Right lobe of liver (tissue), 6 donors: ENCODE data around the gene LMBR1. TPM values are rescaled to one million over a fixed set of nuclear protein-coding genes. Genes with fewer than 3 reads are reported as not detected.
"Not testable (repeated sequence)": the region's sequence is repeated elsewhere in the genome, so short reads cannot be mapped to it uniquely, and the experiment has no call there.

Source experiments
- ATAC-seq, 4 donors: fragments of 200-7000 bp; cut with Tn5 transposase; one replicate each; pipeline ENCODE4 v1.9.1; 2020; ENCODE audit warnings: mild to moderate bottlenecking in 4 of 4, moderate library complexity in 4 of 4
- DNase-seq, 3 donors: peaks; one replicate each; pipeline ENCODE4 v3.0.0-alpha.2; 2020
- H3K27ac ChIP-seq, 3 donors: fragments of 200-600 bp; one replicate each; pipeline ENCODE4 v1.8.0; 2022
- H3K27me3 ChIP-seq, 2 donors: fragments of 200-600 bp; one replicate each; pipeline ENCODE4 v1.8.0; 2022
- H3K36me3 ChIP-seq, 4 donors: fragments of 200-600 bp; sonication (generic) in 1 of 4; one replicate each; pipeline versions ENCODE4 v1.5.1 to v1.8.0; 2017 to 2022; ENCODE audit warnings: control low read depth in 1 of 4
- H3K4me1 ChIP-seq, 4 donors: fragments of 200-600 bp; sonication (generic) in 1 of 4; one replicate each; pipeline versions ENCODE4 v1.5.1 to v1.8.0; 2017 to 2022; ENCODE audit warnings: control low read depth in 1 of 4
- H3K4me3 ChIP-seq, 3 donors: fragments of 200-600 bp; one replicate each; pipeline ENCODE4 v1.8.0; 2022
- H3K9me3 ChIP-seq, 4 donors: fragments of 200-600 bp; sonication (generic) in 1 of 4; one replicate each; pipeline versions ENCODE4 v1.5.1 to v1.8.0; 2017 to 2022; ENCODE audit warnings: control low read depth in 1 of 4
- CTCF ChIP-seq, 4 donors: fragments of 200-600 bp in 3 of 4; fragments of 450-650 bp in 1 of 4; IDR thresholded peaks; one replicate each; pipeline versions ENCODE4 v1.5.1 to v1.8.0; 2016 to 2022; ENCODE audit warnings: antibody characterized with exemption in 4 of 4, mild to moderate bottlenecking in 2 of 4
- POLR2A ChIP-seq: fragments of 450-650 bp; IDR thresholded peaks from one replicate; pipeline ENCODE4 v1.6.1; 2017; ENCODE audit warnings: antibody characterized with exemption, mild to moderate bottlenecking
- WGBS: methylation state at CpG from one replicate; pipeline ENCODE4 v1.1.6; 2018; ENCODE audit warnings: low coverage, low lambda C conversion rate; ENCODE audit not compliant: insufficient coverage; ENCODE audit errors: missing lambda C conversion rate; 5-methylcytosine and 5-hydroxymethylcytosine counted together
- intact Hi-C, 2 donors: fragments of 100-400 bp; cut with DNase I; formaldehyde crosslinking; loops; one replicate each; pipeline versions ENCODE4 v1.11.2 to v1.14.1; 2022
- total RNA-seq, 6 experiments: library from RNA; depleted of rRNA in 2 of 6; stranded (reverse); fragments of >200 nt in 2 of 6; fragmentation: NEBNext Ultra II Directional in 3 of 6; extraction: Animal tissue kit (Norgen Biotek cat#: 25700) in 3 of 6; gene quantifications; one replicate each; pipeline versions ENCODE4 v1.1.0 to v1.2.4, GENCODE V29; 2016 to 2023
- donor health status: DM: no; HTN: yes; CAD: no.
- donor health status: DM: no; HTN: no; CAD: no.
- donor health status: DM: no; HTN: no; CAD: no.
- donor health status: DM: no; HTN: yes; CAD: no.
- donor health status: DM: no; HTN: yes; CAD: no.

LMBR1 gene
- total RNA-seq, 6 experiments from 2014 or later, result 25.1 to 34.5 (median 31.7) TPM

GRCh38 chr7:156886020-156886795, 6.8 kb downstream of the LMBR1 start:
- no peak overlapping the region for H3K4me3 ChIP-seq
- intact Hi-C loops, result no loop called here
- no peak overlapping the region for H3K27ac ChIP-seq
- no peaks in the 10 kb centered on the region for H3K27me3 ChIP-seq
- peaks cover 0 to under 1% (median 0%) of the 10 kb centered on the region in 4 donors for H3K4me1 ChIP-seq
- 85% methylated on average over 6 of the region's 6 CpGs for WGBS
- no peak for DNase-seq
- ATAC-seq, result no peak
- TF ChIP-seq CTCF (IDR thresholded peaks at IDR 0.05) (no peak), POLR2A (no peak)
- H3K9me3 ChIP-seq, result no peaks in the 10 kb centered on the region
- no peaks in the 10 kb centered on the region for H3K36me3 ChIP-seq

GRCh38 chr7:156881679-156882078, 11.3 kb downstream of the LMBR1 start:
- H3K27ac ChIP-seq, result no peak overlapping the region
- H3K4me1 ChIP-seq, result no peaks in the 10 kb centered on the region
- intact Hi-C loops, result no loop called here
- no peaks in the 10 kb centered on the region for H3K27me3 ChIP-seq
- H3K36me3 ChIP-seq, result no peaks in the 10 kb centered on the region
- DNase-seq (no peak), ATAC-seq (no peak)
- no peaks in the 10 kb centered on the region for H3K9me3 ChIP-seq
- TF ChIP-seq CTCF (IDR thresholded peaks at IDR 0.05) (no peak), POLR2A (no peak)
- no peak overlapping the region for H3K4me3 ChIP-seq
- 78% methylated on average over 3 of the region's 3 CpGs for WGBS

GRCh38 chr7:156875766-156876165, 17.2 kb downstream of the LMBR1 start:
- WGBS, result 92% methylated on average over 2 of the region's 2 CpGs
- no peak for DNase-seq
- intact Hi-C loops, result no loop called here

GRCh38 chr7:156868363-156868762, 24.6 kb downstream of the LMBR1 start:
- ATAC-seq, intact Hi-C loops: not testable (repeated sequence)

More at GRCh38 chr7:156875766-156876165, 17.2 kb downstream of the LMBR1 start:
- H3K4me3 ChIP-seq, result no peak overlapping the region
- no peaks in the 10 kb centered on the region for H3K9me3 ChIP-seq
- H3K4me1 ChIP-seq, result no peaks in the 10 kb centered on the region
- TF ChIP-seq POLR2A (no peak), CTCF (IDR thresholded peaks at IDR 0.05) (no peak)
- H3K27me3 ChIP-seq, result no peaks in the 10 kb centered on the region
- no peak overlapping the region for H3K27ac ChIP-seq
- H3K36me3 ChIP-seq, result no peaks in the 10 kb centered on the region
- ATAC-seq, result no peak

GRCh38 chr7:156865493-156865892, 27.5 kb downstream of the LMBR1 start:
- no peak for ATAC-seq
- Histone ChIP-seq H3K9me3 (no peaks in the 10 kb centered on the region), H3K4me3 (no peak overlapping the region), H3K36me3 (no peaks in the 10 kb centered on the region), H3K4me1 (no peaks in the 10 kb centered on the region), H3K27me3 (no peaks in the 10 kb centered on the region), H3K27ac (no peak overlapping the region)
- TF ChIP-seq CTCF (IDR thresholded peaks at IDR 0.05), result no peak
- TF ChIP-seq POLR2A, result no peak
- no peak for DNase-seq
- 14% methylated on average over 1 of the region's 1 CpG for WGBS
- intact Hi-C loops, result no loop called here

More at GRCh38 chr7:156868363-156868762, 24.6 kb downstream of the LMBR1 start:
- 100% methylated on average over 7 of the region's 8 CpGs for WGBS
- H3K27ac ChIP-seq, H3K4me3 ChIP-seq, H3K4me1 ChIP-seq, H3K36me3 ChIP-seq, H3K27me3 ChIP-seq, H3K9me3 ChIP-seq, DNase-seq: not testable (repeated sequence)

GRCh38 chr7:156862022-156862421, 31.0 kb downstream of the LMBR1 start:
- intact Hi-C loops, H3K27ac ChIP-seq, H3K4me3 ChIP-seq, ATAC-seq, H3K27me3 ChIP-seq, H3K9me3 ChIP-seq, DNase-seq, H3K36me3 ChIP-seq, H3K4me1 ChIP-seq: not testable (repeated sequence)
- WGBS, result 97% methylated on average over 2 of the region's 2 CpGs
